H1 (cell line): Measurements from ENCODE around the gene ITPRIPL2. TPM values are rescaled to one million over a fixed set of nuclear protein-coding genes. Genes with fewer than 3 reads are reported as not detected.

ENCODE experiments used
- CTCF ChIA-PET: fragments of 300-600 bp; sonication (Branson Sonifier 250); formaldehyde crosslinking; loops from one replicate; lab custom pipeline; 2021; ENCODE audit not compliant: partially characterized antibody; lab: Charles Lee
- POLR2A ChIA-PET: fragments of 300-600 bp; sonication (Branson Sonifier 250); formaldehyde crosslinking; loops from one replicate; lab custom pipeline; 2021; ENCODE audit warnings: inconsistent platforms; ENCODE audit not compliant: partially characterized antibody; lab: Charles Lee
- DNase-seq, 2 experiments: peaks; one replicate each; pipeline versions ENCODE4 v3.0.0 to v3.0.0-alpha.2; 2010 to 2022; ENCODE audit warnings: low spot score in 2 of 2, low read depth in 1 of 2, mixed read lengths in 1 of 2
- FAIRE-seq: peaks from 2 replicates; lab custom pipeline; 2011; peaks lifted over from hg19 to GRCh38; lab: Jason Lieb, UNC
- H2AFZ ChIP-seq: 2 replicates; pipeline ENCODE4 v1.8.1; 2012; ENCODE audit warnings: low read length, inconsistent platforms
- H2AK5ac ChIP-seq: 2 replicates; pipeline ENCODE4 v1.6.1; 2013; ENCODE audit warnings: low read depth, low read length
- H2BK120ac ChIP-seq: replicated peaks from 2 replicates; pipeline ENCODE3; 2013; ENCODE audit warnings: low read depth, low read length, inconsistent platforms
- H2BK12ac ChIP-seq: 2 replicates; pipeline ENCODE4 v1.6.1; 2013; ENCODE audit warnings: low read depth, low read length
- H2BK15ac ChIP-seq: 2 replicates; pipeline ENCODE4 v1.6.1; 2013; ENCODE audit warnings: low read length
- H2BK20ac ChIP-seq: 2 replicates; pipeline ENCODE4 v1.6.1; 2013; ENCODE audit warnings: low read length
- H2BK5ac ChIP-seq: 2 replicates; pipeline ENCODE4 v1.6.1; 2013; ENCODE audit warnings: low read depth, low read length
- H3K14ac ChIP-seq: 2 replicates; pipeline ENCODE4 v1.6.1; 2013; ENCODE audit warnings: inconsistent platforms; ENCODE audit not compliant: insufficient read length
- H3K18ac ChIP-seq: 2 replicates; pipeline ENCODE4 v1.6.1; 2013; ENCODE audit warnings: low read length; ENCODE audit errors: extremely low read depth
- H3K23ac ChIP-seq: 2 replicates; pipeline ENCODE4 v1.6.1; 2013; ENCODE audit warnings: inconsistent platforms; ENCODE audit not compliant: insufficient read length
- H3K23me2 ChIP-seq: 2 replicates; pipeline ENCODE4 v1.6.1; 2013; ENCODE audit warnings: low read depth, low read length
- H3K27ac ChIP-seq: 2 replicates; pipeline ENCODE4 v1.6.1; 2011; ENCODE audit warnings: low read depth, low read length, inconsistent platforms
- H3K27me3 ChIP-seq, 4 experiments: replicated peaks in 1 of 4; 1 replicate in 1 of 4; 2 replicates in 3 of 4; pipeline versions ENCODE4 v1.6.1 to v1.8.1; 2011 to 2013; ENCODE audit warnings: low read length in 3 of 4, mild to moderate bottlenecking in 3 of 4, inconsistent platforms in 2 of 4, mixed read lengths in 2 of 4, moderate library complexity in 1 of 4; ENCODE audit not compliant: control insufficient read depth in 3 of 4, insufficient read depth in 3 of 4; ENCODE audit errors: extremely low read depth in 1 of 4
- H3K36me3 ChIP-seq, 4 experiments: 2 replicates each; pipeline versions ENCODE4 v1.6.1 to v1.8.1; 2011 to 2013; ENCODE audit warnings: mild to moderate bottlenecking in 4 of 4, low read length in 3 of 4, moderate library complexity in 2 of 4, control low read depth in 1 of 4, inconsistent platforms in 1 of 4; ENCODE audit not compliant: insufficient read depth in 4 of 4, control insufficient read depth in 2 of 4
- H3K4ac ChIP-seq: replicated peaks from 2 replicates; pipeline ENCODE3; 2013; ENCODE audit warnings: low read length, low read depth, mixed read lengths, inconsistent platforms; ENCODE audit not compliant: insufficient read length
- H3K4me1 ChIP-seq, 4 experiments: replicated peaks in 1 of 4; 1 replicate in 1 of 4; 2 replicates in 3 of 4; pipeline versions ENCODE4 v1.6.1 to v1.8.1; 2011 to 2013; ENCODE audit warnings: low read length in 3 of 4, inconsistent platforms in 2 of 4, mixed read lengths in 1 of 4; ENCODE audit not compliant: insufficient read depth in 4 of 4, control insufficient read depth in 3 of 4
- H3K4me2 ChIP-seq, 2 experiments: 2 replicates each; pipeline versions ENCODE4 v1.6.1 to v1.8.1; 2011 to 2013; ENCODE audit warnings: low read depth in 2 of 2, low read length in 2 of 2, control low read depth in 1 of 2, inconsistent platforms in 1 of 2, mild to moderate bottlenecking in 1 of 2; ENCODE audit not compliant: insufficient read depth in 1 of 2
- H3K4me3 ChIP-seq, 4 experiments: fragments of 200-600, 300-600 bp in 1 of 4; sonication (generic), shearing (Covaris generic), sonication (Bioruptor Twin) in 1 of 4; 2 replicates each; pipeline versions ENCODE4 v1.5.1 to v1.8.1; 2011 to 2016; ENCODE audit warnings: low read length in 4 of 4, low read depth in 3 of 4, control low read depth in 2 of 4, inconsistent platforms in 2 of 4, mild to moderate bottlenecking in 2 of 4, mixed read lengths in 1 of 4, moderate library complexity in 1 of 4; ENCODE audit not compliant: insufficient read depth in 2 of 4; ENCODE audit errors: extremely low read depth in 1 of 4
- H3K56ac ChIP-seq: replicated peaks from 2 replicates; pipeline ENCODE3; 2013; ENCODE audit warnings: low read depth, mild to moderate bottlenecking, mixed read lengths, low read length, inconsistent platforms; ENCODE audit not compliant: insufficient read length
- H3K79me1 ChIP-seq: 2 replicates; pipeline ENCODE4 v1.6.1; 2013; ENCODE audit warnings: low read depth, low read length, control low read depth
- H3K79me2 ChIP-seq, 2 experiments: 2 replicates each; pipeline versions ENCODE4 v1.6.1 to v1.8.1; 2012 to 2013; ENCODE audit warnings: low read length in 2 of 2, mild to moderate bottlenecking in 2 of 2, inconsistent platforms in 1 of 2; ENCODE audit not compliant: insufficient read depth in 2 of 2, control insufficient read depth in 1 of 2
- H3K9ac ChIP-seq, 4 experiments: replicated peaks in 1 of 4; 1 replicate in 1 of 4; 2 replicates in 3 of 4; pipeline versions ENCODE4 v1.6.1 to v1.8.1; 2011 to 2013; ENCODE audit warnings: low read depth in 3 of 4, low read length in 3 of 4, control low read depth in 2 of 4, mild to moderate bottlenecking in 2 of 4, moderate library complexity in 2 of 4, inconsistent platforms in 1 of 4; ENCODE audit errors: extremely low read depth in 1 of 4
- H3K9me3 ChIP-seq, 2 experiments: 2 replicates each; pipeline versions ENCODE4 v1.6.1 to v1.8.1; 2012 to 2013; ENCODE audit warnings: mild to moderate bottlenecking in 2 of 2, moderate library complexity in 2 of 2, control low read depth in 1 of 2, inconsistent platforms in 1 of 2, low read depth in 1 of 2, low read length in 1 of 2, mixed read lengths in 1 of 2; ENCODE audit not compliant: insufficient read depth in 2 of 2
- H4K20me1 ChIP-seq, 2 experiments: replicated peaks in 1 of 2; 2 replicates each; pipeline versions ENCODE3 to v1.8.1; 2011 to 2013; ENCODE audit warnings: inconsistent platforms in 2 of 2, low read length in 2 of 2, mild to moderate bottlenecking in 1 of 2; ENCODE audit not compliant: insufficient read depth in 2 of 2, control insufficient read depth in 1 of 2
- H4K5ac ChIP-seq: 2 replicates; pipeline ENCODE4 v1.6.1; 2013; ENCODE audit warnings: low read length, low read depth, mixed read lengths, inconsistent platforms; ENCODE audit not compliant: insufficient read length
- H4K8ac ChIP-seq: 2 replicates; pipeline ENCODE4 v1.8.0; 2013; ENCODE audit warnings: mild to moderate bottlenecking, moderate library complexity, low read length, inconsistent platforms; ENCODE audit not compliant: insufficient read depth; ENCODE audit errors: extremely low read depth
- H4K91ac ChIP-seq: replicated peaks from 2 replicates; pipeline ENCODE3; 2013; ENCODE audit warnings: low read length, mixed read lengths, inconsistent platforms; ENCODE audit not compliant: insufficient read length
- BRCA1 ChIP-seq: IDR thresholded peaks from 2 replicates; pipeline ENCODE4 v1.6.1; 2012; ENCODE audit warnings: low read depth, low read length, improper control_type of control experiment
- CREB1 ChIP-seq: IDR thresholded peaks from 2 replicates; pipeline ENCODE4 v1.6.1; 2012; ENCODE audit warnings: inconsistent platforms
- TCF12 ChIP-seq: IDR thresholded peaks from 2 replicates; pipeline ENCODE4 v1.6.1; 2011; ENCODE audit warnings: low read depth, mild to moderate bottlenecking, low read length
- WGBS, 2 experiments: shearing (Covaris generic) in 1 of 2; methylation state at CpG; one replicate each; pipeline versions ENCODE4 v1.1.6 to v1.1.7; 2013 to 2015; ENCODE audit warnings: low lambda C conversion rate in 2 of 2, mixed read lengths in 2 of 2, inconsistent platforms in 1 of 2, low coverage in 1 of 2, missing lambda C conversion rate in 1 of 2; ENCODE audit not compliant: insufficient replicate concordance in 2 of 2, insufficient coverage in 1 of 2, insufficient read length in 1 of 2; ENCODE audit errors: extremely low coverage in 1 of 2, missing lambda C conversion rate in 1 of 2; 5-methylcytosine and 5-hydroxymethylcytosine counted together
- polyA plus RNA-seq, 7 experiments: library from polyadenylated mRNA; depleted of rRNA in 3 of 7; stranded (reverse) in 5 of 7; unstranded in 2 of 7; fragments of >200 nt in 5 of 7; fragments of 200-250 nt in 2 of 7; gene quantifications; 1 replicate in 5 of 7; 2 replicates in 1 of 7; 4 replicates in 1 of 7; pipeline versions ENCODE4 v1.2.1 to v1.2.3, GENCODE V29; 2011 to 2013; ENCODE audit warnings: missing spikeins in 2 of 7, mixed read lengths in 2 of 7
- total RNA-seq: library from RNA; stranded (reverse); fragmentation: NEBNext Ultra II Directional; extraction: Animal tissue kit (Norgen Biotek cat#: 25700); gene quantifications from 2 replicates; pipeline ENCODE4 v1.2.1, GENCODE V29; 2021
- TF ChIP-seq, protein P1 (sequence below): IDR thresholded peaks from 2 replicates; pipeline ENCODE4 v1.6.1; 2012; ENCODE audit warnings: inconsistent platforms

The ITPRIPL2 gene
- total and polyA plus RNA-seq, 2 of the 8 experiments (the other 6 are each of a cell fraction or from before 2014, with no cell fraction given) = 1.1 to 3.4 TPM

GRCh38 chr16:19077879-19078278, 35.9 kb upstream of the ITPRIPL2 start:
- no peak overlapping the region for H3K4ac ChIP-seq
- CTCF ChIA-PET = interaction anchor here (1.1 kb wide), 1 partner anchor 16 kb away, joined by 3 read pairs; no protein-coding TSS in a partner anchor
- no peaks in the 10 kb centered on the region for H4K20me1 ChIP-seq
- H3K23ac ChIP-seq = no peak overlapping the region
- H3K56ac ChIP-seq = no peak overlapping the region
- no peak overlapping the region for H3K14ac ChIP-seq
- no peak overlapping the region for H2BK20ac ChIP-seq
- H4K91ac ChIP-seq = no peak overlapping the region
- no peak overlapping the region for H3K9ac ChIP-seq
- TF ChIP-seq TCF12 (no peak), CREB1 (no peak), BRCA1 (no peak)
- TF ChIP-seq, protein P1, sequence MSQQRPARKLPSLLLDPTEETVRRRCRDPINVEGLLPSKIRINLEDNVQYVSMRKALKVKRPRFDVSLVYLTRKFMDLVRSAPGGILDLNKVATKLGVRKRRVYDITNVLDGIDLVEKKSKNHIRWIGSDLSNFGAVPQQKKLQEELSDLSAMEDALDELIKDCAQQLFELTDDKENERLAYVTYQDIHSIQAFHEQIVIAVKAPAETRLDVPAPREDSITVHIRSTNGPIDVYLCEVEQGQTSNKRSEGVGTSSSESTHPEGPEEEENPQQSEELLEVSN = no peak
- no peak overlapping the region for H2AFZ ChIP-seq
- DNase-seq (no peak), FAIRE-seq (no peak)
- peaks cover 2 to 33% (median 11%) of the 10 kb centered on the region in 4 experiments; a peak in 6 of 8 replicates for H3K36me3 ChIP-seq
- no peak overlapping the region for H2BK5ac ChIP-seq
- no peak overlapping the region for H4K5ac ChIP-seq
- no peak overlapping the region for H2AK5ac ChIP-seq
- H3K9me3 ChIP-seq = no peaks in the 10 kb centered on the region; a peak in 1 of 4 replicates
- H4K8ac ChIP-seq = no peak overlapping the region
- no peak overlapping the region for H2BK15ac ChIP-seq
- no peaks in the 10 kb centered on the region for H3K79me2 ChIP-seq
- no peak overlapping the region for H2BK120ac ChIP-seq
- no peaks in the 10 kb centered on the region for H3K79me1 ChIP-seq
- H3K4me3 ChIP-seq = no peak overlapping the region
- H3K27me3 ChIP-seq = no peaks in the 10 kb centered on the region
- H3K27ac ChIP-seq = no peak overlapping the region
- H3K18ac ChIP-seq = no peak overlapping the region
- H3K4me2 ChIP-seq = no peak overlapping the region
- H3K4me1 ChIP-seq = no peaks in the 10 kb centered on the region
- no peak overlapping the region for H2BK12ac ChIP-seq
- no peaks in the 10 kb centered on the region for H3K23me2 ChIP-seq
- POLR2A ChIA-PET = interaction anchor here (0.9 kb wide), 1 partner anchor 8 kb away, joined by 3 read pairs; no protein-coding TSS in a partner anchor
- 95% methylated on average over 6 of the region's 6 CpGs; no CpG with 5 or more reads in 1 of the 2 experiments for WGBS, 2 experiments
